ENCODE results near the gene RACGAP1.
"Not testable (repeated sequence)": the region's sequence is repeated elsewhere in the genome, so short reads cannot be mapped to it uniquely, and the experiment has no call there.

RACGAP1 gene

DNA sequence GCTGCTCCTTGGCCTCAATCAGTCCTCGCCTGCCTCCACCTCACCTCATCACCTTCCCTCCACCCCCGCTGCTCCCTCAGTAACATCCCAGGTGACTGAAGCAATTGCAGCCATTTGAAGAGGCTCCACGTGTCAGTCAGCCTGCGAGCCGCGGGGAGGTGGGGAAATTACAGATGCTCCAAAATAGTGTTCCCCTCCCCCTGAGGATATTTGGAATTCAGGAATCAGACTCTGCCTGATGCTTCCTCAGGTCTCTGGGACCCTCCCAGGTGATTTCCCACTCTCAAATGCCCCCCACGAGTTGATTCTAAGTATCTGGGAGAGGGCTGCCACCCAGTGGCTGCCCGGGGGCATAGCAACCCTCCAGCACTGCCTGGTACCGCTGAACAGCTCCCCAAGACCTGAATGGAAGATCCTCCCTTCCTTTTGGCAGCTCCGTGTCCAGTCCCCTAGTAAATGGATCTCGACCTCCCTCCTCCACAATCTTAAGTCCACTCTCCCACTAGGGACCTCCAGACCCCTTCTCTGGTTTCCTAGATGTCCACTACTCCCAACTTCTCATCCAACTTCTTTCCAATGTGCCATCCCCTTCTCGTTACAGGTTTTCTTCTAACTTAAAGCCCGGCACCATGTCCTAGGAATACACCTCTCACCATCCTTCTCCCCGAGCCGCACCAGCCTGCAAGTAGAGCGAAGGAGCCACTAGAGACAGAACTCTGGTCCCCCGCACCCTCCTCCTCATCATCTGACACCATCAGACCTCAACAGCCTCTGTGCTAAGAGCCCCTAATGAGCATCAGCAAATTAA, 30.7 kb upstream of the RACGAP1 start:
- no peak for DNase-seq (ENCODE audit: low read depth)

DNA sequence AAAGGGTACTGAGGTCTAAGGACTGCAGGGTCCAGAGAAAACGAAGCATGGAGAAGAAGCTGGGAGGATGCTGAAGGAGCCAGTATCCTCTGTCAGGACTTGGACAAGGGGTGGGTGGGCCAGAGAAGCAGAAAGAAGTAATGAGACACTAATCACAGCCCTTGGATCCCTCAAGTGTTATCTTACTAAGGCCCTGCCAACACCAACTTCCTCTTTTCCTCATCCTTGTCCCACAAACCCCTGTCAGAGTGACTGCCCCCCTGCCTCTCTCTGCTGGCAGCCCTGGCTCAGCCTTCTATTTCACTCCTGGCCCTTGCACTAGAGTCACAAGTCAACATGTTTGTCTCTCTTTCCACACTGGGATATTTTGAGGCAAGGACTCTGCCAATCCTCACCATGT, 28.3 kb upstream of the RACGAP1 start:
- DNase-seq (ENCODE audit: low read depth) = no peak

GRCh38 chr12:50052964-50053363, 27.7 kb upstream of the RACGAP1 start:
- DNase-seq (ENCODE audit: low read depth) = no peak

GRCh38 chr12:50052544-50052943, 27.2 kb upstream of the RACGAP1 start:
- no peak for DNase-seq (ENCODE audit: low read depth)

DNA sequence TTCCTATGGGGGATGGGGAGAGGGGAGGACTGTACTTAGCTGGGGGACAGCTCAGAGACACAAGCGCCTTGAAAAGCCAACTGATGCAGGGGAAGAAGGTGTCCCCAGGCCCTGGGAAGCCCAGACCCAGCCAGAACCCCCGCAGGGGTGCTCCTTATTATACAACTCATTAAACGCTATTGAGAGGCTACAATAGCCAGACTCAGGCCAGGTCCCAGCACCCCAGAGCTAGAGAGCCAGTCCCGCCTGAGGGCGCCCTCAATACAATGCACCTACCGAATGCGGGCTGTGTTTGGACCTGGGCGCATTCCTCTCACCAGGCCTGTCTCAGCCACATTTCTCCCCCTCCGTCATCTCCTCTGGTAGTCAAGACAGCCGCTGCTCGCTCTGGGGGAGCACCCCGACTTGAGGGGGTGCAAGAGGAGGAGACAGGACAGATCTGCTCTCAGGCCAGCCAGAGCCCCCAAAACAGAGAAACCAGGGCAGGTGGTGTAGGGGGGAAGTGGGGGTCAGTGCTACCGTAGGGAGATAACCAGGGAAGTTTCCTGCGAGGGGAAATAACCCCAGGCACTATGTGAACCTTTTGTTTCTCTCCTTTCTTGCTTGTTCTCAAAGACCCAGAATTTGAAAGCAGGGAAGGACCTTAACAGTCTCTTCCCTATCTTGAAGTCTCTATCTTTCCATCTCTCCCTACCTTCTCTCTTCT, 26.0 kb upstream of the RACGAP1 start:
- DNase-seq (ENCODE audit: low read depth) = no peak

- DNase-seq (ENCODE audit: low read depth) = no peak
These were observed 25.3 kb upstream of the RACGAP1 start for GRCh38 chr12:50050410-50051098.

DNA sequence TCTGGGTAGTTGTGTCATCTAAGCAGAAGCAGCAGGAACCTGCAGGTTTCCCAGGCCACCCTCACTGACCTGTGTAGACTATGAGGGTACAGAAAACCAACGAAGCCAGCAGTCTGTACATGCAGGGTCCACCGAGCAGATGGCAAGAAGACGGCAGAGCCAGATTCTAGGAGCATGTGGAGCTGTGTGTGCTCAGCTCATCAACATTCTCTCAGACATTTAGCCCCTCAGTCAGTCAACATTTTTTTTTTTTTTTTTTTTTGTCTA, 24.8 kb upstream of the RACGAP1 start:
- no peak for DNase-seq (ENCODE audit: low read depth)

DNA sequence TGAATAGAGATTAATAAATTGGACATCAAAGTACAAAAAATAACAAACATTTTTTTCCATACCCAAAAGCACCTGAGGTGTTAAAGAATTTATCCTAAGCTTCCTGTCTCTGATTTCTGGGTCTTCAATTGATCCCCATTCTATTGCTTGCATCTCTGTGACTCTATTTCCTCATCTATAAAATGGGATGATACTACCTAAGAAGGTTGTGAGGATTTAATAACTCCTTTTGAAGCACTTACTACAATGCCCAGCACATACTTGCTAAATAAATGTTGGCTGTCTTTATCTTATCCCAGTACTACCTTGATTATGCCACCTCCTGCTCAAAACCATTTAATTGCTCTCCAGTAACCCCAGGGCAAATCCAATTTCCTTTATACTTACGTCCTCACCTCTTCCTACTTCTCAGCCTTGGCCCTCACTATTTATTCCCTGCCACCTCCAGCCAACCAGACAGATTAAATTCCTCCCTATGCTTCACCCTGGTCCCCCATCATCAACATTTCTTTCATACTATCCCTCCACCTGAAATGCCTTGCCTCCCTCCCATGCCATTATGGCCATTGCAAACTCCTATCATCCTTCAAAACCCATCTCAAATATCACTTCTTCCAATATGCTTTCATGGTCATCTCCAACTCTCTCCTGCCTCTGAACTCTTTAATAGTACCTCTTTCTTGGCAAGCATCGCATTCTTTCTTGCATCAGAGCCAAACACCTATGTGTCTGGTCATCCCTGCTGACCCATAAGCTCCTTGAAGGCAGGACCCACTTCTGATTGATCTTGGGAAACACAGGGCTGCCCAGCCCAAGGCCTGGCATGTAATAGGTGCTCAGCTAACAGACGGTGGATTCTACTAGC, 24.2 kb upstream of the RACGAP1 start:
- no peak for DNase-seq (ENCODE audit: low read depth)

- DNase-seq (ENCODE audit: low read depth) = no peak
These were observed 22.5 kb upstream of the RACGAP1 start for GRCh38 chr12:50047693-50048250.

- no peak for DNase-seq (ENCODE audit: low read depth)
These were observed 18.6 kb upstream of the RACGAP1 start for GRCh38 chr12:50043854-50044253.

GRCh38 chr12:50043308-50043707, 18.0 kb upstream of the RACGAP1 start:
- no peak for DNase-seq (ENCODE audit: low read depth)

- DNase-seq (ENCODE audit: low read depth) = no peak
These were observed 17.4 kb upstream of the RACGAP1 start for GRCh38 chr12:50042693-50043092.

GRCh38 chr12:50041962-50042361, 16.7 kb upstream of the RACGAP1 start:
- DNase-seq (ENCODE audit: low read depth) = no peak

DNA sequence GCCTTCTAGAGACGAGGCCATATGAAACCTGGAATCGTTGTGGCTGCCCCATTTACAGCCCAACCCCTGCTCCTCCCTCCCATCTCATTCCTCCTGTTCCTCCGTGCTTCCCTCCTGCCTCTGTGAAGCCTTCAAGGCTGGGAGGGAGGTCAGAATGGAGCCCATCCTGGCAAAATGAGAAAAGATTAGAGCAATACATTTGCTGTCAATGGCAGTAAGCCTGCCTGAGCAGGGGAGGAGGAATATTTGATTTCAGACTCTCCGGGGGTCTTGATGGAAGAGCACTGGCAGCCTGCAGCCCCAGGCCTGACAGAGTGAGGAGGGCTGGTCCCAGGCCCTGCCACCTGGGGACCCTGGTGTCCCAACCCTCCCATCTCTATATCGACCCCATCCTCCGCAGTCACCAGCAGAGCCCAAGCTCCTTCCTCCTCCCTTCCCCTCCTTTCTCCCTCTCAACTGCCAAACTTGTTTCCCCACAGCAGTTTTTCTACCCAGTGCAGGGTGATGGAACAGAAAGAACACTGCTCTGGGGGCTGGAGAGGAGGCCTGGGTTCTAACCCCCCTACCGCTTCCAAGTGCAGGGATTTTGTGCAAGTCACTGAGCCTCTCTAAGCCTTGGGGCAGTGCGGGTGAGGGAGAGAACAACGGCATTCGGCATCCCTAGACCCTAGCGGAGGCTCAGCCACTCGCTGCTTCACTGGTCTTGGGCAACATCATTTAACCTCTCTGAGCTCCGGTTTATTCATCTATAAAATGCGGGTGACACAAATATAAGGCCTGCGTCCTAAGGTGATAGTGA, 16.0 kb upstream of the RACGAP1 start:
- DNase-seq (ENCODE audit: low read depth) = no peak

GRCh38 chr12:50040657-50041056, 15.4 kb upstream of the RACGAP1 start:
- no peak for DNase-seq (ENCODE audit: low read depth)

DNA sequence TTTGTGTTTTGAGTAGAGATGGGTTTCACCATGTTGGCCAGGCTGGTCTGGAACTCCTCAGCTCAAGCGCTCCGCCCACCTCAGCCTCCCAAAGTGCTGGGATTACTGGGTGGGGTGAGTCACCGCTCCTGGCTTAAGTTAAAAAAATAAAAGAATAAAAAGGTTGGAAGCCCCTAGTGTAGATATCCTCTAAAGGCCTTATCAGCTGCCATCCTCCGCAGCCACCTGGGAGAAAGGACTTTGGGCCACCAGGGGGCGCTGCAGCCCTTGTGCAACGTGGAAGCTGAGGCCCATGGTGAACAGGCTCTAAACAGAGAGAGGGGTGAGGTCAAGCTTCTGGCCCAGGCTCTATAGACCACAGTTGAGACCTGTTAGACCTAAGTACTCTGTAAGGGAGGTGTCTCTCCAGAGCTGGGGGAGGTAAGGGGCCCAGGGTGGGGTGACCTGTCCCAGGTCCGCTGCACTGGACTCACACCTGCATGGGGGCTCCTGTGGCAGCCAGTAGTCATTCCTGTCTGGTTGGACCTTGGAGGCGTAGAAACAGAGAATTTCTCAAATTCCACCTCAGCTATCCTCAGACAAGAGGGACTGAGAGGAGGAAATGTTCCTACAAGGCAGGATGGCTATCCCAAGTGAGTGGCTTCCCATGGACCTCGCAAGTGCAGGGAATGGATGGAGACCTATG, 14.0 kb upstream of the RACGAP1 start:
- no peak for DNase-seq (ENCODE audit: low read depth)

GRCh38 chr12:50038336-50038735, 13.0 kb upstream of the RACGAP1 start:
- no peak for DNase-seq (ENCODE audit: low read depth)

GRCh38 chr12:50032854-50033581, 7.7 kb upstream of the RACGAP1 start:
- no peak for DNase-seq (ENCODE audit: low read depth)

GRCh38 chr12:50032515-50032853, 7.2 kb upstream of the RACGAP1 start:
- DNase-seq (ENCODE audit: low read depth) = no peak

- DNase-seq (ENCODE audit: low read depth) = not testable (repeated sequence)
These were observed 5.2 kb upstream of the RACGAP1 start for GRCh38 chr12:50030449-50030848.

Measured in GM04504 (cell line).